Activated gamma-delta T cell (primary cell): ENCODE results near the gene CLOCK.
"Not testable (repeated sequence)": the region's sequence is repeated elsewhere in the genome, so short reads cannot be mapped to it uniquely, and the experiment has no call there.

Experiments used
- DNase-seq: peaks from one replicate; lab custom pipeline; 2025; lab: John Stamatoyannopoulos, UW
- total RNA-seq, 2 donors: gene quantifications; one replicate each; lab custom pipeline; 2026; lab: John Stamatoyannopoulos, UW

CLOCK gene
- 42.3 to 44.7 reads per million in 2 donors for total RNA-seq

- peak; percentile 86 for DNase-seq
Observed at GRCh38 chr4:55546756-55547465, at the start of gene CLOCK. CLOCK (minus strand) TSS chr4:55546909; CDS start chr4:55482785, 64,124 bp downstream.

- no peak for DNase-seq
Observed at GRCh38 chr4:55592014-55592413, 45.3 kb upstream of the CLOCK start, which contains the start of gene PDCL2. PDCL2 (minus strand) TSS chr4:55592245; CDS start chr4:55592109, 136 bp downstream.

- DNase-seq, result no peak
Observed at GRCh38 chr4:55588160-55588559, 41.5 kb upstream of the CLOCK start.

- not testable (repeated sequence) for DNase-seq
Observed at GRCh38 chr4:55582773-55583172, 36.1 kb upstream of the CLOCK start.

- no peak for DNase-seq
Observed at GRCh38 chr4:55578341-55579010, 31.8 kb upstream of the CLOCK start.

GRCh38 chr4:55575513-55575912 is 28.8 kb upstream of the CLOCK start:
- DNase-seq, result no peak

GRCh38 chr4:55574252-55574651 is 27.5 kb upstream of the CLOCK start:
- no peak for DNase-seq

- no peak for DNase-seq
Observed at GRCh38 chr4:55571806-55572205, 25.1 kb upstream of the CLOCK start.

GRCh38 chr4:55568905-55569504 is 22.3 kb upstream of the CLOCK start:
- DNase-seq, result no peak

GRCh38 chr4:55561889-55562288 is 15.2 kb upstream of the CLOCK start:
- DNase-seq, result no peak

GRCh38 chr4:55560096-55560495 is 13.4 kb upstream of the CLOCK start:
- no peak for DNase-seq

GRCh38 chr4:55554453-55555030 is 7.8 kb upstream of the CLOCK start:
- no peak for DNase-seq

- DNase-seq, result no peak
Observed at GRCh38 chr4:55553441-55554201, 6.9 kb upstream of the CLOCK start.

GRCh38 chr4:55551964-55552363 is 5.3 kb upstream of the CLOCK start:
- not testable (repeated sequence) for DNase-seq

- no peak for DNase-seq
Observed at GRCh38 chr4:55549888-55550287, 3.2 kb upstream of the CLOCK start.

- no peak for DNase-seq
Observed at GRCh38 chr4:55547918-55548317, 1.2 kb upstream of the CLOCK start.

GRCh38 chr4:55547466-55547770 is 709 bp upstream of the CLOCK start:
- DNase-seq, result peak; percentile 3

- DNase-seq, result no peak
Observed at GRCh38 chr4:55546506-55546755, 278 bp downstream of the CLOCK start.

GRCh38 chr4:55545641-55546505 is 836 bp downstream of the CLOCK start:
- peak; percentile 74 for DNase-seq

GRCh38 chr4:55545151-55545550 is 1.6 kb downstream of the CLOCK start:
- DNase-seq, result no peak

- DNase-seq, result no peak
Observed at GRCh38 chr4:55543858-55544257, 2.9 kb downstream of the CLOCK start.
